MG63 (cell line): Measurements from ENCODE around the gene MT1A. TPM values are rescaled to one million over a fixed set of nuclear protein-coding genes. Genes with fewer than 3 reads are reported as not detected.

Experiments
- DNase-seq: peaks from one replicate; pipeline ENCODE4 v3.0.0-alpha.2; 2020
- H3K27me3 ChIP-seq: fragments of 250-450 bp; sonication (Bioruptor Pico); 2 replicates; pipeline ENCODE4 v1.5.1; 2020; ENCODE audit warnings: mild to moderate bottlenecking, moderate library complexity
- H3K36me3 ChIP-seq: fragments of 250-450 bp; sonication (Bioruptor Pico); 2 replicates; pipeline ENCODE4 v1.5.1; 2020; ENCODE audit warnings: mild to moderate bottlenecking, moderate library complexity
- H3K4me3 ChIP-seq: fragments of 250-450 bp; sonication (Bioruptor Pico); 2 replicates; pipeline ENCODE4 v1.5.1; 2020; ENCODE audit warnings: mild to moderate bottlenecking, moderate library complexity
- H3K9me3 ChIP-seq: fragments of 250-450 bp; sonication (Bioruptor Pico); 2 replicates; pipeline ENCODE4 v1.5.1; 2020; ENCODE audit warnings: mild to moderate bottlenecking, moderate library complexity
- total RNA-seq: library from RNA; depleted of rRNA; stranded (reverse); fragments of >200 nt; shearing (Covaris generic); gene quantifications from 2 replicates; pipeline ENCODE4 v1.2.3, GENCODE V29; 2014; ENCODE audit warnings: low replicate concordance; rRNA removed

MT1A gene
- total RNA-seq = not detected in 2 replicates

DNA sequence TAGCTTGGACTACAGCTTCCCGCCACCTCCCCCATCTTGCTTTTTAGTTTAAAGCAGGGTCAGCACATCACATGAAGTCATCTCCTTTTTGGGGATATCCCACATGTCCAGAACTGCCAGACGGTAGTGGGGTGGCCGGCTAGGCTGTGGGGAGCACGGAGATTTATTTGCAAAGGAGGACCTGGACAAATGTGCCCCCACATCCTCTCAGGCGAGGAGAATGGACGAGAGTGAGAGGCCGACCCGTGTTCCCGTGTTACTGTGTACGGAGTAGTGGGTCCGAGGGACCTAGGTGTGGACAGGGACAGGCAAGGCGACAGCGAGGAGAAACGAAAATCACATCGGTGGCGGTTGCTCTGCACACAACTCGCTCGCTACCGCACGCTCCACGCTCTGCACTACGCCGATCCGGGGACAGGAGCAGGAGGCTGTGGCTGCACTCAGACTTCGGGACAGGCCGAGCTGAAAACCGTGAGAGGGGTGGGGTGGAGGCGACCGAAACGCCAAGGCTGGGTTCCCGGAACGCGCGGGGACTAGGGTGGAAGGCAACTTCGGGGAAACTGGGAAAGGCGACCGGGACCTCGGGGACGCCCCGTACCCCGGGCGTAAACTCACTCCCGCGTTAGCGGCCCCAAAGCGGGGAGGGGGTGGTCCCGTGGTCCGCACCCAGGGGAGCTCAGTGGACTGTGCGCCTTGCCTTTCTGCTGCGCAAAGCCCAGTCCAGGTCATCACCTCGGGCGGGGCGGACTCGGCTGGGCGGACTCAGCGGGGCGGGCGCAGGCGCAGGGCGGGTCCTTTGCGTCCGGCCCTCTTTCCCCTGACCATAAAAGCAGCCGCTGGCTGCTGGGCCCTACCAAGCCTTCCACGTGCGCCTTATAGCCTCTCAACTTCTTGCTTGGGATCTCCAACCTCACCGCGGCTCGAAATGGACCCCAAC is at the start of gene MT1A:
TSS of gene MT1A (plus strand) at position 853 of the 937 bp plus-strand sequence. CDS start at position 926, 73 bp downstream.
- no peaks in the 10 kb centered on the region; the same call in 1 of the 2 replicates for H3K36me3 ChIP-seq
- H3K4me3 ChIP-seq = no peak within 1 kb of the TSS
- no peak for DNase-seq
- peaks cover 3% of the 10 kb centered on the region; the same call in 1 of the 2 replicates for H3K27me3 ChIP-seq
- no peaks in the 10 kb centered on the region for H3K9me3 ChIP-seq

DNA sequence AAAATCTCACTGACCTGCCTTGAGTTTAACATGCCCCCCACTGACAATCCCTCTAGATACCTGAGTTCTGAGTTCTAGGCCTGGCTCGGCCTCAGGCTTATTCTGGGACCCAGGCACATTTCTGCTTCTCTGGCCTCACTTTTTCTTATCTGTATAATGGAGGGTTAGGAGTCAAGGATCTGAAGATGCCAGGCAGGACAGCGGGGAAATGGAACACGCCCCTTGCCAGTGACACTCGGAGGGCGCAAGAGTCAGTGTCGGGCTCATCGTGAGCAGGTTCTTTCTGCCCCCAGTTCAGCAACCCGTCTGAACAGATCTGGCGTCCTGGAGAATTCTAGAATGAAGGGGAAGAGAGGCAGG is 49.7 kb upstream of the MT1A start:
- no peak for DNase-seq
- no peaks in the 10 kb centered on the region for H3K9me3 ChIP-seq
- H3K27me3 ChIP-seq = peaks cover 2% of the 10 kb centered on the region; the same call in 1 of the 2 replicates
- no peak overlapping the region for H3K4me3 ChIP-seq
- H3K36me3 ChIP-seq = no peaks in the 10 kb centered on the region

DNA sequence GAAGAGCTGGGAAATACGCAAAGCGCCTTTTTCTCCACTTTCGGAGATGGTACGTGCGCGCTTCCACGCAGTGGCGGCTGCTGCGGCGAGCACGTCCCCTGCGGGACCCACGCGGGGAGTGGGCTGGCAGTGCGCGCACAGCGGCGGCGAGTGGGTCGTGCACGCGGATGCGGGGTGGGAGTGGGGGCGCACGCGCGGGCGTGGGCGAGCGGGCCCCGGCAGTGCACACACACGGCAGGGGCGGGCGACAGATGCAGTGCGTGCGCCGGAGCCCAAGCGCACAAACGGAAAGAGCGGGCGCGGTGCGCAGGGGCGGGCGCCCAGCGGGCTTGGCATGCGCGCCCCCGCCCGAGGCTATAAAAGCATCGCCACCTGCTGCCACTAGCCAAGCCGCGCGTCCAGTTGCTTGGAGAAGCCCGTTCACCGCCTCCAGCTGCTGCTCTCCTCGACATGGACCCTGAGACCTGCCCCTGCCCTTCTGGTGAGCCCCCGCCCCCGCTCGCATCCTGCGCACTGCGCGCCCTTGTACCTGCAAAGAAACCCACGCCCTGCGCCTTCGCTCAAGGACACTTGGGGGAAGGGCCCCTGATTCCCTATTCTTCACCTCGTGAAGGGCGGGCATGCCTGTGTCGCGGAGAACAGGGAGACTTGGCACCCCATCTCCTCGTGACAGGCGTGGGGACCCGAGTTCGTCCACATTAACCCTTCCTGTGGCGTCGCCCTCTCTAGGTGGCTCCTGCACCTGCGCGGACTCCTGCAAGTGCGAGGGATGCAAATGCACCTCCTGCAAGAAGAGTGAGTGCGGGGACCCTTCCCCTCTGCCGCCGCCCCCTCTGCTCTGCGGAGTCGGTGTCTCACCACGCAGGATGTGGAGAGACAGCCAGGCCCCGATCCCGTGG is 49.1 kb upstream of the MT1A start, which contains the start of gene MT3:
TSS of gene MT3 (plus strand) at position 388 of the 899 bp plus-strand sequence. CDS start at position 451, 63 bp downstream.
- H3K27me3 ChIP-seq = peaks cover 2% of the 10 kb centered on the region; the same call in 1 of the 2 replicates
- DNase-seq = peak; percentile 58

GRCh38 chr16:56591377-56592060 is 46.9 kb upstream of the MT1A start:
- H3K4me3 ChIP-seq = no peak overlapping the region
- no peak for DNase-seq
- H3K27me3 ChIP-seq = peaks cover 2% of the 10 kb centered on the region; the same call in 1 of the 2 replicates
- no peaks in the 10 kb centered on the region for H3K9me3 ChIP-seq
- H3K36me3 ChIP-seq = no peaks in the 10 kb centered on the region

More for the DNA sequence above, 49.1 kb upstream of the MT1A start, which contains the start of gene MT3:
- Histone ChIP-seq H3K4me3 (0 out of 2 replicates have a peak within 1 kb of the TSS, but pooled peaks have one; percentile 6), H3K36me3 (no peaks in the 10 kb centered on the region), H3K9me3 (no peaks in the 10 kb centered on the region)

- H3K4me3 ChIP-seq = no peak overlapping the region
- H3K27me3 ChIP-seq = no peaks in the 10 kb centered on the region
- no peaks in the 10 kb centered on the region for H3K36me3 ChIP-seq
- DNase-seq = no peak
- H3K9me3 ChIP-seq = no peaks in the 10 kb centered on the region
These were observed 44.7 kb upstream of the MT1A start for GRCh38 chr16:56593573-56594291.

DNA sequence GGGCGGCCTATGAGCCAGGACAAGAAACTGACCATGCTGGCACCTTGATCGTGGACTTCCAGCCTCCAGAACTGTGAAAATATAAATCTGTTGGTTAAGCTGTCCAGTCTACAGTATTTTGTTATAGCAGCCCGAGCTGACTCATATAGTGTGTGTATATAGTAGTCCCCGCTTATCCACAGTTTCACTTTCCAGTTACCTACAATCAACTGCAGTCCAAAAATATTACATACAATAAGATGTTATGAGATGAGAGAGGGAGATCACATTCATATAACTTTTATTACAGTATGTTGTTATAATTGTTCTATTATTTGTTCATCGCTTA is 44.2 kb upstream of the MT1A start:
- DNase-seq = no peak

GRCh38 chr16:56600398-56600999 is 38.0 kb upstream of the MT1A start:
- H3K4me3 ChIP-seq = no peak overlapping the region
- DNase-seq = peak; percentile 70

More for the DNA sequence above, 44.2 kb upstream of the MT1A start:
- Histone ChIP-seq H3K9me3 (no peaks in the 10 kb centered on the region), H3K36me3 (no peaks in the 10 kb centered on the region), H3K27me3 (no peaks in the 10 kb centered on the region), H3K4me3 (no peak overlapping the region)

GRCh38 chr16:56601325-56601724 is 37.1 kb upstream of the MT1A start:
- Histone ChIP-seq H3K9me3 (no peaks in the 10 kb centered on the region), H3K4me3 (no peak overlapping the region), H3K36me3 (no peaks in the 10 kb centered on the region), H3K27me3 (no peaks in the 10 kb centered on the region)
- DNase-seq = peak; percentile 44

More at GRCh38 chr16:56600398-56600999, 38.0 kb upstream of the MT1A start:
- Histone ChIP-seq H3K9me3 (no peaks in the 10 kb centered on the region), H3K27me3 (no peaks in the 10 kb centered on the region), H3K36me3 (no peaks in the 10 kb centered on the region)

DNA sequence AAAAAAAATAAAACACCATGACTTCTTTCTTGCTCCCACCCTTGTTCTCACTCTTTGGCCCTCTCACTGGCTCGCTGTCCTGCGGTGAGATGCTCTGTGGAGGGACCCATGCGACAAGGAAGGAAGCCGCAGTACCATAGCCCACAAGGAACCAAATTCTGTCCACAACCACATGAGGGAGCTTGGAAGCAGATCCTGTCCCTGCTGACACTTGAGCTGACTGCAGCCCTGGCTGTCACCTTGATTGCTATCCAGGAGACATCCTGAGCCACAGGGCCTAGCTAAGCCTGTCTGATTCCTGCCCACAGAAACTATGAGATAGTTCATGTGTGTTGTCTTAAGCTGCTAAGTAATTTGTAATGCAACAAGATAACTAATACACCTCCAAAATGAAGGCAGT is 34.9 kb upstream of the MT1A start:
- Histone ChIP-seq H3K4me3 (no peak overlapping the region), H3K9me3 (no peaks in the 10 kb centered on the region), H3K36me3 (peaks cover 1% of the 10 kb centered on the region), H3K27me3 (no peaks in the 10 kb centered on the region)
- DNase-seq = peak; percentile 61

DNA sequence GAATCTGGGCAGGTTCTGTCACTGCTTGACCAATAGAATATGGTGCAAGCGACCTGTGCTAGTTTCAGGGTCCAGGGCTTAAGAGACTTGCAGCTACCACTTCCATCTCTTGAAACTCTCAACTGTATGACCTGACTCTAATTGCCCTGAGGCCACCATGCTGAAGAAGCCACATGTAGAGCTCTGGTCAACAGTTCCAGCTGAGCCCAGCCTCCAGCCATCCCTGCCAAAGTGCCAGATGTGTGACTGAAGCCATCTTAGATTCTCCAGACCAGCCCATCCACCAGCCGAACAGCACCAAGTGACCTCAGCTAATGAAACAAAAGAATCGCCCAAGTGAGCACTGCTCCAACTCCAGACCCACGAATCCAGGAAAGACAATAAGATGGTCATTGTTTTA is 33.5 kb upstream of the MT1A start:
- DNase-seq = no peak
- Histone ChIP-seq H3K9me3 (no peaks in the 10 kb centered on the region), H3K4me3 (no peak overlapping the region), H3K27me3 (no peaks in the 10 kb centered on the region), H3K36me3 (peaks cover 12% of the 10 kb centered on the region)

GRCh38 chr16:56605475-56605874 is 33.0 kb upstream of the MT1A start:
- Histone ChIP-seq H3K36me3 (peaks cover 12% of the 10 kb centered on the region), H3K4me3 (no peak overlapping the region), H3K9me3 (no peaks in the 10 kb centered on the region), H3K27me3 (no peaks in the 10 kb centered on the region)
- no peak for DNase-seq

- Histone ChIP-seq H3K36me3 (peaks cover 12% of the 10 kb centered on the region), H3K4me3 (no peak overlapping the region)
These were observed 32.4 kb upstream of the MT1A start for GRCh38 chr16:56606071-56606475.

DNA sequence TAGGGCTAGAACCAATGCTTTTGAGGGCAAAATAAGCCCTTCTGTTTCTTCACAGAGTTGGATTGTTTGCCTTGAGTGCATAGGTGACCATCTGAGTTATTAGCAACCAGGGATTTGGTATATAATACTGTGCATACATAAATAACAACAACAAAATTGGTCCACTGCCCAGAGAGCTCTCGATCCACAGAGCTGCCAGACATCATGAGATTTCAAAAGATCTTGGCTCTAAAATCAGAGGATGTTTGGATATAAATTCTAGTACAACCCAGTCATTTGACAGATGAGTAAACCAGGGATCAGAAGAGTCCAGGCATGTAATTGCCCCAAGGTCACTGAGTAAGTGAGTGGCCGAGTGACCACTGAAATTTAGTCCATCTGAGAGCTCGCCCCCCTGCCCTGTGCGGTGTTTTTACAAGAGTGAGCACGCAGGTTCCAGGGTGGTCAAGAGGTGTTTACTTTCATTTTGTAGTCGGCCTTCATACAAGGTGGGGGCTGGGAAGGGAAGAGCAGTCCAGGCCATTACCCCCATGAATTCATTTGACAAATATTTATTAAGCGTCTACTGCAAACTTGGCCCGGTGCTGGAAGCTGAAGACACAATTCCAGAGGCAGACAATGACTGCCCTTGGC is 31.9 kb upstream of the MT1A start:
- Histone ChIP-seq H3K9me3 (no peaks in the 10 kb centered on the region), H3K27me3 (no peaks in the 10 kb centered on the region), H3K36me3 (peaks cover 12% of the 10 kb centered on the region), H3K4me3 (peak overlapping the region; percentile 11)
- DNase-seq = no peak

More at GRCh38 chr16:56606071-56606475, 32.4 kb upstream of the MT1A start:
- no peaks in the 10 kb centered on the region for H3K9me3 ChIP-seq
- no peaks in the 10 kb centered on the region for H3K27me3 ChIP-seq
- DNase-seq = peak; percentile 96

- no peaks in the 10 kb centered on the region for H3K27me3 ChIP-seq
- no peaks in the 10 kb centered on the region for H3K9me3 ChIP-seq
- peaks cover 12% of the 10 kb centered on the region for H3K36me3 ChIP-seq
- peak overlapping the region; percentile 74 for H3K4me3 ChIP-seq
- DNase-seq = peak; percentile 100
These were observed 31.3 kb upstream of the MT1A start for GRCh38 chr16:56607109-56607618.

- DNase-seq = no peak
- H3K4me3 ChIP-seq = peak overlapping the region; percentile 74
- H3K27me3 ChIP-seq = no peaks in the 10 kb centered on the region
- H3K9me3 ChIP-seq = no peaks in the 10 kb centered on the region
- peaks cover 12% of the 10 kb centered on the region for H3K36me3 ChIP-seq
These were observed 30.8 kb upstream of the MT1A start for GRCh38 chr16:56607675-56608042.
